AG20443 (cell line): ENCODE results near the gene SYK.
"Not testable (repeated sequence)": the region's sequence is repeated elsewhere in the genome, so short reads cannot be mapped to it uniquely, and the experiment has no call there.

Source experiments
- DNase-seq: peaks from one replicate; pipeline ENCODE4 v3.0.0; 2012; ENCODE audit warnings: low spot score, mixed read lengths

Gene SYK

GRCh38 chr9:90795871-90796317 lies 5.7 kb upstream of the SYK start:
- DNase-seq, result no peak

DNA sequence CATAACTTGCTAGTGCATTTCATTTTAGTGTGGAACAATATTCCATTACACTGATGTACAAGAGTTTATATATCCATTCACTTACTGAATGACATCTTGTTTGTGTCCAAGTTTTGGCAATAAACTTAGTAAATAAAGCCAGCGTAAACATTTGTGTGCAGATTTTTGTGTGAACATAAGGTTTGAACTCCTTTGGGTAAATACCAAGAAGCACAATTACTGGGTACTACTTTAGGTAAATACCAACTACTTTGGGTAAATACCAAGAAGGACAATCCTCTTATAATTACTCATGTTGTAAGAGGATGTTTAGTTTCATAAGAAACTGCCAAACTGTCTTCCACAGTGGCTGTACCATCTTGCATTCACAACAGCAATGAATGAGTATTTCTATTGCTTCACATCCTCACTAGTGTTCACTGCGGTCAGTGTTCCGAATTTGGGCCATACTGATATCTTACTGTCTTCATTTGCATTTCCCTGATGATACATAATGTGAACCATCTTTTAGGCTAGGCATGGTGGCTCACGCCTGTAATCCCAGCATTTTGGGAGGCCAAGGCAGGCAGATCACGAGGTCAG lies 2.3 kb upstream of the SYK start:
- DNase-seq, result no peak

- no peak for DNase-seq
Measured at GRCh38 chr9:90801973-90802322, 329 bp downstream of the SYK start.

DNA sequence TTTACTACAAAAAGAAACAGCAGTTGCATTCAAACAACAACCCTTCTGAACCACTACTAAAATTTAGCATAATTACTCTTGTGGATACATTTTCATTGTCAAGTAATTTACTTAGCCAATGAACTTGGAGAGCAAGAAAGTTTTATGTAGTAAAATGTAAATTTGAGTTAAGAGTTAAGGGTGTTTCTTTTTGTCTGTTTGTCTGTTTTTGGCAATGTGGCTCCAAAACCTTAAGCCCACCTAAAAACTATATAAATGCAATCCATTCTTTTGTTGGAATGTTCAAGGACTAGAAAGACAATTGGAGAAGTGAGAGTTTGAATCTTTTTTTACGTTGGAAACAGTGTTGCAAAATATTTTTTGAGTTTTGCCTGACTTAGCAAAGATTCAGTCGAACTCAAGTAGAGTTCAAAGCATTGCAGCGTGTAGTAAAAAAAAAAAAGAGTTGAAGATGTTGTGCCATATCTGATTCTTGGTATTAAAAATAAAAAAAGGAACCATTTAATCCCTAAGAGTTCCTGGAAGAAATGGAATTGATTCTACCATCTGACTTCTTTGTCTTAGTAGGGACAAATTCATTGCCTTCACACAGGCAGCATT lies 867 bp downstream of the SYK start:
- DNase-seq, result no peak

DNA sequence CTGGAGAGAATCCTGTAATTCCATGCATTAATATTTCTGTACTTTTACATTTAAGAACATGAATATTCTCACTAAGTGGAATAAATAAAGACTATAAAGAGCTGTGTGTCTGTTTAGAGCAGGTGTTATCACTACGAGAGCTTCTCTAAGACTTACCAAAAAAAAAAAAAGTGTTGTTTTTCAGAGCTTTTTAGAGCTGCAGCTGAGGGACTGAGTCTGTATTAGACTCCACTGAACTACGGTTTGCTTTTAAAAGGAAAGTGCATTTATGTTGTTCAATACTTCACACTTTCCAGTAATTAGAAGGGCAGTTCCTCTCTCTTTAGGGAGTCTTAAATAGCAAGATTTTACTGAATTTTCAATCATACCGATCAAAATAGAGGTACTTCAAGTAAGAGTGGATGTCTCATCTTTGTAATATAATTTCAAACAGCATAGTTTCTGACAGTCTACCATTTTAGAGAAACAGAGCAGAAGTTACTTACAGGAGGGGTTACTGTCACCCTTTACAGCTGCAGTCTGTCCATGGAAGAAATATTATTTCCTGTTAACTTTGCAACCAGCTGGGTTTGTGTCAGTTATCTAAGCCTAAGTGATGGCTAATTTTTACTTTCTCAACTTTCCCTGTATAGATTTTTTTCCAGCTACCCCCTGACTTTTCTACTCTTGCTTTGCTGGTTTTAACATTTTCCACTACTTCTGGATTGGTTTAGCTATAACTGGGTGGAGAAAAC lies 2.4 kb downstream of the SYK start:
- DNase-seq, result no peak

GRCh38 chr9:90805006-90805996 lies 3.7 kb downstream of the SYK start:
- DNase-seq, result no peak

GRCh38 chr9:90807006-90807405 lies 5.4 kb downstream of the SYK start:
- no peak for DNase-seq

DNA sequence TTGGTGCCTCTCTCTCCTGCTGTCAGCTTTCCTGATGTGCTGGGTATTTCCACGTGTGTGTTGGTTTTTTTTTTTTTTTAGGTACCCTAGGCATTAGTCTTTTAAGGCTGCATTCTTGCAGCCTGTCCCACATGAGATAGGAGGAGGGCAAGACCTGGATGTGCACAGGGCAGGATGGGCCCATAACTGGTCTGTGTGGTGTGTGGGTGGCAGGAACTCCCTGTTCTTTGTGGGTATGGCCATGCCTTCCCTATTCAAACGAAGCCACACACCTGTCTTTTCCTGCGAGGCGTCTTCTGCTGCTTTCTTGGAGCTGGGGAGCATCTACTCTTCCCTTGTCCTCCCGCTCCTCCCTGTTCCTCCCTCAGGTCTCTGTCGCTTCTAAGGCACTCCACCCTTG lies 6.8 kb downstream of the SYK start:
- DNase-seq, result no peak

GRCh38 chr9:90808890-90809685 lies 7.5 kb downstream of the SYK start:
- no peak for DNase-seq

- no peak for DNase-seq
Measured at GRCh38 chr9:90810691-90811090, 9.1 kb downstream of the SYK start.

DNA sequence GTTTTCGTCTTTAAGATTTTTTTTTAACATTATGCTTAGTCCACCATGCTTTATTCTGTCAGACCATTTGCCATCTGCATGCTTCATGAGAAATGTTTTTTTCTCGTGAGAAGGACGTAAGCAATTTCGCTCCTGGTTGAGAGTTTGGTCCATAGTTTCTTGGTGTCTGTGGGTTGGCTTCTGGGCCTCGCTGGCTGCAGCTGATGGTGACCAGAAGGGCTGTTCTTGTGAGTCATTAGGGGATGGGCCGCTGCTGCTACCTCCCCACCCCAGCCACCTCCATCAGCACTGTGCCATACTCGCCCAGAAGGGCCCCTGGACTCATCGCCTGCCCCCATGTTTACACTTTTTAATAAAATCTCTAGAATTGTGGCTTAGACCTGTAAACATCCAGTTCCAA lies 11.4 kb downstream of the SYK start:
- DNase-seq, result no peak

DNA sequence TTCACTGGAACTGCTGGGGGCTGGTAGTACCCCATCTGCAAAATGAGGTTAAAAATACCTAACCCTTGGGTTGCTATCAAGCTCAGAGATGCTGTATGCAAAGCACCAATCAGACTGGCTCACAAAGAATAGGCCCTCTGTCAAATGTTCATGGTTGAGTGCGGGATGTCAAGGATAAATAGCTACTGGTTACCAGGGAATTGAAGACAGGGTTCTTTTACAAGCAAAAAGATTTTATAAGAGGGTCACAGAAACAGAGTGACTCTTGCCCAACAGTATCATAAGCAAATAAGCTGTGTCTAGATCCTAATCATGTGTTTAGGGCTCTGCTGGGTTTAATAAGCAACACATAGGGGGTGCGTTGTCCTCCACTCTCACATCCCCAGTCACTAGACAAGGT lies 11.9 kb downstream of the SYK start:
- no peak for DNase-seq

DNA sequence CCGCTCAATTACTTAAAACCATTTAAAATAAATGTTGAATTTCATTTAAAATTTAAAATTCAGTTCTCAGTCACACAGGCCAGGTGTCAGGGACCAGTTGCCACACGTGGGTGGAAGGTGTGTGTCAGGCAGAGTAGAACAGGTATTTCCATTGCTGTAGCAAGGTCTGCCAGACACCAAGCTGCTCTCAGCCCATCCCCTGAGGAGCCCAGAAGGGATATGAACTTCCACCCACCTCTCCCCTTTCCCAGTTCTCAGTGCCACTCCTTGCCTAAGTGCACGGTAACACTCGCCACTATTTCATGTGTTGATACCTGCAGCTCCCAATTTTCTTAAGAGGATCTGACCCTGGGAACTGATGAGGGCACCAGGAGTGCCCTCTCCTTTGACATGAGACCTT lies 12.7 kb downstream of the SYK start:
- no peak for DNase-seq

DNA sequence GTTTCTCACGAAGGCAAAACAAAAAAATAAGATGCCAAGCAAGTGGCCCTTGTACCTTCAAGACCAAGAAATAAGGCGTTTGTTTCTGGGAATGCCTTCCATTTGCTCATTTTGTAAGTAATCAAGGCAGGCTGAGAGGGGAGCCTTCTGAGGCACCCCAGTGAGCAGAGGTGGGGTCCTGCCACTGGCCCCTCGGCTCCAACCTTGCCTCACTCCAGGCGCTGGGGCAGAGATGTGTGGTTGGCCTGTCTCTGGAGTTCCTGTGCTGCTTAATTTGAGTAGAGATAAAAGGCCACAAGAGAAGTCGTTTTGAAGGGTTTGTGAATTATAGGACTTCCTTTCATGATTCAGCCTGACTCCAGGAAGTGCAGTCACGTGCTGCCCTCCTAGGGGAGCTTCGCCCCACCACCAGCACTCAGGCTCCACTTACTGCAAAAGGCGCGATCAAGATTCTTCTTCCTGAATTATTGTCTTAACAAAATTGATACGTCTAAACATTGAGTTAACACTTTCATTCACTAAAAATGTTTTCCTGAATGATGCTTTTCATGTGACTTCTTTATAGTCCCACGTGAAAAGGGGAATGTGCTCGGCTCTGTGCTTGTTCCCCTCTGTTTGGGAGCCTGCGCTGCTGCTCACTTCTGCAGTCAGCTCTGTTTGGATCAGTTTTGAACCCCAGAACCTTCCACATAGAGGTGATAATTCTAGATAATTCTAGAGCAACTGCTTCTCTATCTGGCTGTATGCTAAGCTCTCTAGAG lies 13.7 kb downstream of the SYK start:
- no peak for DNase-seq

DNA sequence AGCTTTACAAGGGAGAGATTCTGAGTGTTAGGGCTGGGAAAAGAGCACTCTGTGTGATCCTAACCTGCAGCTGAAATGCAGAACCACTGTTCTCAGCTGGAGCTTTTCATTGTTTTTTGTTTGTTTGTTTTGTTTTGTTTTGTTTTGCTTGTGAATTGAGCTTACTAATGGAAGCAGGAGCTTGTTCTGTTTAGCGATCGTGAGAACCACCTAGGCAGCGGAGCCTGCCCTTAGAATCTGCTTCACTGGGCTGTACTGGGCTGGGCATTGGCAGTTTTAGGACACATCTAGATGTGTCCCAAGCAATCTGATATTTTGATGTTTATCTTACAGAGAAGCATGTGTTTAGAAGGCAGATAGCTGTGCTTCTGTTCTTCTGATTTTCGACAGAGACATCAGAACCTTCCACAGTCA lies 14.3 kb downstream of the SYK start:
- no peak for DNase-seq

DNA sequence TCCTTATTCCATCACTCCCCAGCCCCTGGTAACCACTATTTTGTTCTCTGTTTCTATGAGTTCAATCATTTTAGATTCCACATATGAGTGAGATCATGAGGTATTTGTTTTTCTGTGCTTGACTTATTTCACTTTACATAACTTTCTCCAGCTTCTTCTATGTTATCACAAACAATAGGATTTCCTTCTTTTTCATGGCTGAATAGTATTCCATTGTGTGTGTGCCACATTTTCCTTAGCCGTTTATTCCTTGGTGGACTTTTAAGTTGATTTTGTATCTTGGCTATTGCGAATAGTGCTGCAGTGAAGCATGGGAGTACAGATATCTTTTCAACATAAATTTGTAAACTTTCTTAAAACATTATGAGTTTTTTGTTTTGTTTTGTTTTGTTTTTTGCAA lies 15.1 kb downstream of the SYK start:
- DNase-seq, result no peak

DNA sequence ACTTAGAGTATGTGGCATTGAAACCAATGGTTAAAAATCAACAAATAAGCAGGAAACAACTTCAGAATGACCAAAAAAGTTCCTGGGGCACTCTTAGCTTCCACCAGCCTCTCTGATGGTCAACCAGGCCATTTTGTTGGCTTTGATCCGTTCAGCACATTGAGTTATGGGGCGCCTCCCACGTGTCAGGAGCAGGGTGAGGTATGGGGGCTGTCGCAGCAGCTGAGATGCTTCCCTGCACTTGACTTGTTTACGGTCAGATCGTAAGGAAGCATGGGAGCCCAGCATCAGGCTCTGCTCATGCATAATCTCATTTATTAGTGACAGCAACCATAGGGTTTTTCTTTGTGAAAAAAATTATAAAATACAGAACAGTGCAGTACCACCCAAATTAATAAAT lies 16.7 kb downstream of the SYK start:
- DNase-seq, result no peak

DNA sequence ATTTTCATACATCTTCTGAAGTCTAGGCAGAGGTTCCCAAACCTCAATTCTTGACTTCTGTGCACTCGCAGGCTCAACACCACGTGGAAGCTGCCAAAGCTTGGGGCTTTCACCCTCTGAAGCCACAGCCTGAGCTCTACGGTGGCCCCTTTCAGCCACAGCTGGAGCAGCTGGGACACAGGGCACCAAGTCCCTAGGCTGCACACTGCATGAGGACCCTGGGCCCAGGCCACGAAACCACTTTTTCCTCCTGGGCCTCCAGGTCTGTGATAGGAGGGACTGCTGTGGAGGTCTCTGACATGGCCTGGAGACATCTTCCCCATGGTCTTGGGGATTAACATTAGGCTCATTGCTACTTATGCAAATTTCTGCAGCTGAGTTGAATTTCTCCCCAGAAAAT lies 18.8 kb downstream of the SYK start:
- DNase-seq, result not testable (repeated sequence)

GRCh38 chr9:90821236-90821635 lies 19.6 kb downstream of the SYK start:
- not testable (repeated sequence) for DNase-seq

DNA sequence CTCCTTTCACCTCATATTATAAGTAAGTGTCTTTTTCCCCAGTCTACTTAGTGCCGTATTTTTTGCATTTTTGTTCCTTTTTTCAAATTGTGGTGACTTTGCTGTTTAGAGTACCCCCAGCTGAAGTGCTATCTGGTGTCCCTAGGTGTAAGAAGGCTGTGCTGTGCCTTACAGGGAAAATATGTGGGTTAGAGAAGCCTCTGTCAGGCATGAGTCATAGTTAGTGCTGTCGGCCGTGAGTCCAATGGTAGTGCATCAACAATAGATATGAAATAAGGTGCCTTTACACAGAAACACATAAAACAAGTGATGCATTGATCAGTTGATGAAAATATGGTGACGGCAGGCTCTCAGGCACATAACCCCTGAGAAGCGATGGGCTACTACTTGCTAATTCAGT lies 20.1 kb downstream of the SYK start:
- DNase-seq, result no peak

DNA sequence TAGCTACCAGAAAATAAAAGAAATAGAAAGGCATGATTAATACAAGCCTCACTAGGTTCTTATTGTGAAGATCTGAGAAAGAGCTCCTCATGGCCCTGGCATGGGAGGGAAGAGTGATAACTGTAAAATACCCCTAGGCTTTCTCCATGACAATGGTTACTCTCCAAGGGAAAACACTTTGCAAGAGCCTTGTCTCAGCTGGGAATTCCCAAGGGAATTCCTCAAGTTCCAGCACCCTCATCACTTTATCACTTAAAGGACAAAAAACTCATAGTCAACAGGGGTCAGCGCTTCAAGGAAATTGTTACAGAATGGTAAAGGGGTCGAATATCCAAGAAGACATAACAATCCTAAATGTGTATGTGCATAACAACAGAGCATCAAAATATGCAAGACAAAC lies 21.2 kb downstream of the SYK start:
- no peak for DNase-seq
